HG03280 (cell line): ENCODE measurements around the gene IFTAP.

ENCODE experiments used
- ATAC-seq: cut with Tn5 transposase; IDR thresholded peaks from one replicate; pipeline ENCODE4 v1.9.1; 2021; ENCODE audit warnings: mild to moderate bottlenecking, moderate library complexity; ENCODE audit not compliant: unreplicated experiment

IFTAP gene

DNA sequence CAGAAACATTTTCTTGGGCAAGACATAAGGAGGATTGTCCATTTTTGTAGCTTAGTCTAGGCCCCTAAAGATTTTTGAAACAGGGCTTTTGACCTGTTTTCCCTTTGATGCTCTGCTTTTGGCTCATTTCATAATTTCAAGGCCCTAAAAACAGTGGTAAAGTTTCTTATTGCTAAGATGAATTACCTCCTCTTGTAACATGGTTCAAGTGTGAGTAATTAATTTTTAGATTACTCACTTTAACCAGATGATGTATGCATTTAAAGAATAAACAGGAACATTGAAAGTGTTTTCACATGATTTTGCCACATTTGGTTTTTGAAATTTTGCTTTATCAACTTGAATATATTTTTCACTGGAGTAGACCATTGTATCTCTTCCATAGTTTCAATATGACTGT lies 2.6 kb downstream of the IFTAP start:
- no peak for ATAC-seq

DNA sequence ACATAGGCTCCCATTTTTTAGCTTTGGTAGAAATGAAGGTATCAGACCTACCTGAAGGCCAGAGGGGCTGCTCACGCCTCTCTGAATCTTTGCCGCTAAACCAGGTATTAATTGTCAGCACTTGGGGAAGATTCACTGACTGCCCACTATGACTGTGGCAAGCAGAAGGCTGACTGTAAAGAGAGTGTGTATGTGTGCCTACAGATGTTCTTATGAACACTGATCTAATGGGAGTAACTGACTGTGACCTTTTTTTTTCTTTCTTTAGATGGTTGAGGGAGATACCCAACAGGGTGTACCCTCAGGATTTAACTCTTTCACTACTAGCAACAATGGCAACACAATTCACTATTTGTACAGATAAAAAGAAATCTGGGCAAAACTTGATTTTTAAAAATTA lies 3.7 kb downstream of the IFTAP start, which contains the start of gene RAG2:
RAG2 (minus strand) TSS at position 186 of the 400 bp plus-strand sequence. CDS start 4,068 bp downstream, outside the sequence.
- ATAC-seq, result no peak

DNA sequence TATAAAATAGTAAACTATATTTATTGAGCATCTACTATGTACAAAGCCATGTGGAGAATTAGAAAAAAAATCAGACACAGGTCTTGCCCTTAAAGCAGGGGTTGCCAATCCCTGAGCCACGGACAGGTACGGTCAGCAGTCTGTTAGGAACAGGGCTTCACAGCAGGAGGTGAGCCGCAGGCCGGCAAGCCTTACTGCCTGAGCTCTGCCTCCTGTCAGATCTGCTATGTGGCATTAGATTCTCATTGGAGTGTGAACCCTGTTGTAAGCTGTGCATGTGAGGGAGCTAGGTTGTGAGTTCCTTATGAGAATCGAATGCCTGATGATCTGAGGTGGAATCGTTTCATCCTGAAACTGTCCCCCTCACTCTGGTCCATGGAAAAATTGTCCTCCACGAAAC lies 5.9 kb downstream of the IFTAP start:
- ATAC-seq, result no peak

DNA sequence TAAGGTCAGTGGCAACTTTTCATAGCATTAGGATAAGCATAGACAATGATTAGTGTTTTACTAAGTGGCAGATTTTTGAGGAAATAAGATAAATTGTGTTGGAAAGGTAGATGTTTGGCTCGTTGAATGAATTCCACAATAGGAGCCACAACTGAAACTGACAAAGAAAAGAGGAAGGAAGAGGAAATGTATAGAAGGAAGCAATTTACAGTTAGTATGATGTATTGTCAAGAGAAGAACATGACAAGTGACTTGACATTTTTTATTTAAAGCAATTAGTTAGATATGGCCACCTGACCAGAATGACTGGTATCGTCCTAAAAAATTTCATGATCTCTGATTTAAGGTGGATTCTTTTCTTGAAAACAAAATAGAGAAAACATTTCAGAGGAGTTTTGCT lies 6.9 kb downstream of the IFTAP start:
- no peak for ATAC-seq

DNA sequence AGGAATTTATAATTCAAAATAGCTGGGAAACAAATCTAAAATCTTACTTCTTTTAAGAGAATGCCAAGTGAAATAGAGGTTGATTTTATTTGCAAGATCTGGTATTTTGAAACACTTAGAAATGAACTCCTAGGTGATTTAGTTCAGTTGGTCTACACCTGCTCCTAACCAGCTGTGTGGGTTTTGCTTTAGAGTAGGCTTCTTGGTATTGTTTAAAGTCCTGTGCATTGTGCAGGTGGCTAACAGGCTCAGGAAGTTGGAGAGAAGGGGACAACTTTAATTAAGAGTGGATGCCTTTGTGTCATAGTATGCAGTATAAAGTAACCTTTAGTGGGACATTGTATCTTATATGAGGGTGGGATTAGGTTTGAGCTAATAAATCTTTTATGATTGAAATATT lies 7.8 kb downstream of the IFTAP start:
- ATAC-seq, result no peak

DNA sequence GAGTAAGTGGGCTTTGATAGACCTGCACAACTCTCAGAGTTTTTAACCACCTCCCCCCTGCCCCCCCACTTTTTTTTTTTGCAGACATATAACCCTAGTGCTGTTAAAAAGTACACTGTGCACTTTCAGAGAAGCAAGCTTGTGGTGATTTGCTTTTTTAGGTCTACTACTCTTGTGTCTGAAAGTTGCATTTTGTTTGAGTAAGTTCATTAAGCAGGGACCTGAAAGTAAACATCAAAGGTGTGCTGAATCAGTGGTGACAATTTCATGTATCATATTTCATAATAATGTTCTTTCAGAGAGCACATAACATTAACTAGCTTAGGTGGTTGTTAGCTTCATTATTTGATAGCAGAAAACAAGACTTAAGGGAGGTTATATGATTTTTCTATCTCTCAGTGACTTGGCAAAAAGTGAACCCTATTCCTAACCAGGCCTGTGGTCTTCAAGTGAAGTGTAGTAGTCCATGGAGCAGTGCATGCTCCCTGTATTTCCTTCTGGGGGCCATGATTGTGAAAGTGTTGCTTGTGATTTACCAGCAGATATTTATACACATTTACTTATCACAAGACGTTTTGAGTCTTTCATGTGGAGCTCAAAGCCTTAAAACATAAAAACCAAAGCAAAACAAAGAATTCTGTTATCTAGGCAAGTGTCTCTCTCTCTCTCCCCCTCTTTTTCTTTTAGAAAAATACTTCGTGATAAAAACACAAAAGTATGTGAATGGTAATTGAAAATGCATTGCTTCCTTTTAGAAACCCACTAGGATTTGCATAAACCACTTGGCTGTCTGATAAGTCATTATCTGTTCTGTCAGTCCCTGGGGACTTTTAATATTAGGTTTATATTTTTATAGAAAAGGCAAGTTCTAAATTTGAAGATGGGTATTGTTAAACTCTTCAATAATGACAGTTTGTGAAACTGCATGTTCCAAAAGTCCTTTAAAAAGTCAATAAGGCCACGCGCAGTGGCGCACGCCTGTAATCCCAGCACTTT lies 11.2 kb downstream of the IFTAP start:
- peak; percentile 56 for ATAC-seq

DNA sequence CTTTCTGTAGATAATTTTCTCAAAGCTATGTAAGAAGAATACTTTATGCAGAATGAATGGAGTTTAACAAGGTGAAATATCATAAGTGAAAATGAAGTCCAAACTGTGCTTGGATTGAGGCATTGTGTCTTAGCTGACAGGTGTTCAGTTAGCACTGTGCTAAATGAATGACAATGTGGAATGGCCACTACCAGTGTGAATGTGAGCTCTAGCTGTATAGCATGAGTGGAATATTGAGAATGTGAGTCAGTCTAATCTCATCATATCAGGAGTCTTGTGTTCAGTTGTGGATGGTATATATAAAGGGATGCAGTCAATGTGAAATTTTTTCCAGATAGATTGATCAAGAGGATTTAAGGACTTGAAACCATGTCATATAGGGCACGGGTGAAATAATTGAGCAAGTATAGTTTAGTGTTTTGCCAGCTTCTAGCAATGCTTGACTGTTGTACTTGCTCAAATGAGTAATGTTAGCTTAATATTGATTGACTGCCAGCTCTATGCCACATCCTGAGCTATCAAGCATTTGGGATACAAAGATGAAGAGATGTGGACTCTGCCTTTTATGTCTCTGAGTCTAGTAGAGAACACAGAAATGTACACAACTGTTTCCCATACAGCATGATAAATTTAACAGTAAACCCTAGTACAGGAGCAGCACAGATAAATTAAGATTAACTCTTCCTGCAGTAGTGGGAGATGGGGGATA lies 14.3 kb downstream of the IFTAP start:
- no peak for ATAC-seq

DNA sequence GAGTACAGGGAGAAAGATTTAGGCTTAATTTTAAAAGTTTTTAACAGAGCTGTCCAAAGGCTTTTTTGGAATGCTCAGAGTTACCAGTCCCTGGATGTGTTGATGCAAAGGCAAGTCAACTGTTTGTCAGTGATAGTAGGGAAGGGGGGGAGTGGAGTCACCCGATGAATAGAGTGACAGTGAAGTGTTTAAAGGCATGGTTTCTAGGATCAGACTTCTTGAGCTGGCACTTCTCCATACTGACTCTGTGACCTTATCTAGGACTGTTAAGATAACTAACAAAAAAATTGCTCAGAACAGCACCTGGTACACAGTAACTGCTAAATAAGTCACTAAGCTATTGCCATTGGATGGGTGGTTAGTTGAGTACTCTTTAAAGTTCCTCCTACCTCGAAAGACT lies 15.1 kb downstream of the IFTAP start:
- ATAC-seq, result no peak

DNA sequence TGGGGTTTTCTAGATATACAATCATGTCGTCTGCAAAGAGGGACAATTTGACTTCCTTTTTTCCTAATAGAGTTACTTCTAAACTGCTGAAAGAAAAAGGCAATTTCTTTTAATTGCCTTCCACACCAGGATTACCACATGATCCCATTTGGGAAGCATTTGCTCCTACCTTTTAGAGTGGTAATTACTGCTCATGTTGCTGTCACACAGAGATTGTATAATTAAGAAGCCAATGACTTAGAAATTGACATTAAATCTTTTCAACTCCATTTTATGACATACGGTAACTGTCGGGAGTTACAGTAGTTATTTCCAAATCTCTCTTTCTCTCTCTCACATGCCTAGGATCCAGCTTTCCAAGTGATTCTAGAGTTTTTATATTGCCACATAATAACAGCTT lies 21.5 kb downstream of the IFTAP start:
- no peak for ATAC-seq

DNA sequence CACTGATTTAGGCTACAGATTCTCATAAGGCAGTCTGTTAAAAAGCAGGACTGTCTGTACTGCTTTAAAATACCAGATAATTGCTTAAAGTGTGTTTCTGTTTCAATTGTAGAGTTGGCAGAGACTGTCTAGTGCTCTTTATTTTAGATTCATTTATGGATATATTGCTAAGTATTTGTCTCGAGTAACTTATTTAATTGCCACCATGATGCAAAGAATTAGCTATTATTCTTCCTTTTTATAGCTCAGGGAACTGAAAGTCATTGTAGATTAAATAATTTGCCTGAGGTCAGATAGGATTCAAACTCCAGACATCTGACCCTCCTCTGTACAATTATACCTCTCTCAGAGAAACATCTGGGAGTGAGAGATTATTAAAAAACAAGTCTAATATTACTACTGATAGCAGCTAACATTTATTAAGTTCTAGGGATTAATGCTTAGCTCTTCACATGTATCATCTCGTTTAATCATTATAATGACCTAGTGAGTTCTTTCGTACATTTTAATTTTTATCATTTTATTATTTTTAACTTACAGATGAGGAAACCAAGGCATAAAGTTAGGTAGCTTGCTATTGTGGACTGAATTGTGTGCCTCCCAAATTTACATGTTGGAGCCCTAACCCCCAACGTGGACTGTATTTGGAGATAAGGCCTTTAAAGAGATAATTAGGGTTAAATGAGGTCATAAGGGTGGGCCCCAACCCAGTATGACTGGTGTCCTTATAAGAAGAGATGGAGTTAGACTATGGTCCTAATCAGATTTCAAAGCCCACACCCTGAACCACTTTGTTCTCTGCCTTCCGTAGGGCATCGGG lies 23.5 kb downstream of the IFTAP start:
- ATAC-seq, result no peak

DNA sequence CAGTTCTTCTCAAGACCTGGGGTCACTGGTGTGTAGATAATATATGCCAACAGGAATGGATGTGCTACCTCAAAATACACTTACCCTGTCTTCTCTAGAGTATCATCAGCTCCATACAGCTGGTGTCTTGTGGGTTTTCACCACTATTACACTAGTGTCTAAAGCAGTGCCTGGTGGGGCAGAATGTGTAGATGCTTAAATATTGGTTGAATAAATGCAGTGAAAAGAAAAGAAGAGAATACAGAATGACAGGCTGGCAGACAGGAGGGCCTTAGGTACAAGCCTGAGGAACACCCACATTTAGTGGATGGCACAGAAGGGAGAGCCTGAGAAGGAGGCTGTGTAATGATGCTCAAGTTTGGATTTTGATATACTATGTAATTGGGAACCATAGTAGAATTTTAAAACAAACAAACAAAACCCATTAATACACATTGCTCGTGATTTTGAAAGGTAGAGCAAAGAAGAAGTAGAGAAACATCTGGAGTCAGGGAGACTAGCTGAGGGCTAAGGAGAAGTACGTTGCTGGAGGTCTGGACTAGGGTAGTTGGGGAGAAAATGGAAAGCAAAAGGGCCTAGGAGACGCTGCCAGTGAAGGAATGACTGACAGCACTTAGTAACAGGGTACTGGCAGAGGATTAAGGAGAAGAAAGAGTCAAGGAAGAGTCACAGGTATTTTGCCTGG lies 24.2 kb downstream of the IFTAP start:
- ATAC-seq, result no peak

DNA sequence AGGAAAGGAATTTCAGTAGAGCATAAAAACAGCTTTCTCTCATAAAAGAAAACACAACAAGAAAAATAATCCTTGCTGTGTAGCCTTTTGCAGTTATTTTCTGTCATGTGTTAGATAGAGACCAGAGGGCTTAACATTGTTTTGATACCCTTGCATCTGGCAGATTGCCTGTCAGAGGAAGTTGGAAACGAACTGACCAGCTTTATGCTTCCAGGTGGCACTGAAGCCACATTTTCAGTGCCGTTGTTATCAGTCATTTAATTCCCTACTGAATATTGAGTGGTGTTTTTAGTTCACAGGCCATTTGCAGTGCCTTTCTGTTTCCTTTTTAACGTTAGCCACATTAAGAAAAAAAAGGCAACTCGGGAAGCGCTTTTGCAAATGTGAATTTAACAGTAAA lies 25.2 kb downstream of the IFTAP start:
- ATAC-seq, result no peak

DNA sequence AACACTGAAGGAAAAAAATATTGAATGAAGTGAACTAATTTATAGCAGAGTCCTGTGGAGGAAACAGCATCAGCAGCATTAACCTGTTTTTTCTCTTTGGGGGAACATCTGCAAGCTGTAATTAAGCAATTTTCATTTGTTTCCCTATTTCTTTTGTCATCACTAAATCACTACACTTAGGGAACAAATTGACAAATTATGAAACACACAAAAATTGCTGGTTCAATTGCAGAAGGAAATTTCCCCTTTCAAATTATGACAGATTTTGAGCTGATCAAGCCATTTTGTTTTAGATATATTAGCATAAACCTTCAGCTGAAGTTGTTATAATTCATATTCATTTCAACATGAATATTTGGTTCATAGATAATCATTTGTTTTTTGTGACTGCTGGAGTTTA lies 25.9 kb downstream of the IFTAP start:
- ATAC-seq, result no peak

DNA sequence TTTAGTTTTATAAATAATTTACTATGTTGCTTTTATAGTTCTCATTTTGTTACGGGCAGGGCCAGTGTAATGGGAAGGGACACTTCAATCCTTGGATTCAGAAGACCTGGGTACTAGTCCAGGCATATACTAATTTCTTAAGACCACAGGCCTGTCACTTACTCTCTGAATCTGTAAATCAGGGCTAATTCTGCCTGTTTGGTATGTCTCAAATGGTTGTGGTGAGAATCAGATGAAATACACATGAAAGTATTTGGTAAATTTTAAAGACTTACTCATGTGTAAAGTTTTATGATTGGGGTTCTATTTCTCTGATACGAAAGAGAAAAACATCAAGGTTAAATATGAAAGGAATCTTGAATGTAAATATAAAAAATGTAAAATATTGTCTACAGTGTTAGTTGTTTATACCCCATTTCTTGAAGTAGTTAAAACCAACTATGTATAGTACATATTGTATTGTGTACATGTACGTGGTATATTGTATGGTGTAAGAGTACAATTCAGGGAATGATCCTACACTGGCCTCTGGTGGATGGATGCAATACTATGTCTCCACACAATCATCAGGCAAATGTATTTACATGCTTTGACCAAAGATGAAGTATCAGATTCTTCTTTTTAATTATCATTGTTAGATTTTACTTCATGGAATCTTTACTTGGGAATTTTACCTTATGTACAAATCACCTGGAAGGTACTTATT lies 28.3 kb downstream of the IFTAP start:
- peak; percentile 66 for ATAC-seq

DNA sequence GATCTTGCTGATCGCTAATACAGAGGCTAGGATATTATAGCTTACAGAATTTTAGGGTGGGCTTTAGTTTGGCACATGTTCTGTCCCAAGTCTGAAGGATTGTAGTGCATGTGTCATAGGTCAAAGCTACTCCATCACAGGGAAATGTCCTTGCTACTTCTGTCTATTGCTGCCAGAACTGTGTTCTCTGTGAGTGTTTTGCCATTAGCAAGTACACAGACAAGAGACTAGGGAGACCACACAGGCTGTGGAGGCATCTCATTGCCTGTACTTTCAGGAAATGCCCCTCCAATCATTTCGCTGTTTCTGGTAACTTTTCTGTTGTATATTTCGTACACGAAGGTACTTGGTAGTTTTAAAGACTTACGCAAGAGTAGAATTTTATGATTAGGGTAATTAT lies 29.2 kb downstream of the IFTAP start:
- no peak for ATAC-seq

DNA sequence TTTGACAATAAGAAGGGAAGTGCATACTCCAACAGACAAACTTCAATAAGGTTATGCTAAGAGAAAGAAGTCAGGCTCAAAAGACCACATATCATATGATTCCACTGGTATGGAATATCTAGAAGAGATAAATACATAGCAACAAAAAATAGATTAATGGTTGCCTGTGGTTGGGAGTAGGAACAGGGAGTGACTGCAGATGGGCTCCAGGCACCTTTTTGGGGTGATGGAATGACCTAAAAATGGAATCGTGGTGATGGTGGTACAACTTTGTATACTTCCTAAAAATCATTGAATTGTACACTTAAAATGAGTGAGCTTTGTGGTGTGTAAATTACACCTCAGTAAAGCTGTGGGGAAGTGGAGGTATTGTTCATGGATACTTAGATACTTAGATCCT lies 32.7 kb downstream of the IFTAP start:
- no peak for ATAC-seq

DNA sequence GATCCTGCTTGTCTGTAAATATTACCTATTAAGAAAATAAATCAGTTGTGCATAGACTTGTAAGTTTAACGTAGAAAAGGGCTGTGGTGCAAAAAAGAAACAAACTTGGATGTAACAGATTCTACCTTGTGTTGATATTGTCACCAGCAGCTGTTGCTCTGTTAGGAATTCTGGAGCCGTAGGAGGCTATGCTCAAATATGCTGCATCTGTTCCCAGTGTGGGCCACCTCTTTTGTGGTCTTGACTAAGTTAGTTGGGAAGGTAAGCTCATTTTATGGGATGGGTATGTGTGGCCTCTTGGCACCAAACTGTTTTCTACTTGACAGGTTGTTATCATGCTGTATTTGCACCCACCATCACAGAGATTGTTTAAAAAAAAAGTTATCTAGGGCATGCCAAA lies 33.2 kb downstream of the IFTAP start:
- no peak for ATAC-seq

DNA sequence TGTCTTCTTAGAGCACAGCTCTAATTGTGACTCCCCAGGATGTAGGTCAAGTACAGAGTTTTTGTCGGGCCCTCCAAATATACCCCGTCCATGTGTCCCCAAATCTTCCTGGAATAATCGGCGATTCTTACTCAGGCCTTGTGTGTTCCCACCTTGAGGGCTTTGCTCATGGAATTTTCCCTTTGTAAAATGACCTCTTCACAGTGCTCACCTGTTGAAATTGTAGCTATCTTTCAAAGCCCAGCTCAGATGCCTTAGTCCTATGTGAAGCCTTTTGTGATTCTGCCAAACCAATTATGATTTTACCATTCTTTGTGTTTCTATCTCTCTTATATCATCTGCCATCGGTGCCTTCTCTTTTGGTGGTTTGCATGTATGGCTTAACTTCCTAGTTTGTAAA lies 33.8 kb downstream of the IFTAP start:
- ATAC-seq, result no peak

DNA sequence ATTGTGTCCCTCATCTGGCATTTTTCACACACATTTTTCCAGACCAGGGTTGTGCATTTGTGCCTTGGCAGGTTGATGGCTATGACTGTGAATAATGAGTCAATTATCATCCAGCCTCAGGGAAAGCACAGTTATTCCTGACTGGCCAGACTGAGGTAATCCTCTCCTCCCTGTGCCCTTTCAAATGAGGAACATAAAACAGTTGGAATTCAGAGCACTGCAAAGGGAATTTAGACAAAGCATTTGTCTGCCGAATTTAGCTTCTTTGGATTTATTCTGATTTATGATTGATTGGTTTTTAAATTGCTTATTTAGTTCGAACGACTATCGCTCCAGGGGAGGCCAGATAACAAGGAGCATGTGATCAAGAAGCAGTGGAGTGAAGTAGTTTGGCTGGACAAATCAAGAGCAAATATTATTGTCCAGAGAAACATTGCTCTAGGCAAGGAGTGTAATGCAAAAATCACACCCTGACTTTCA lies 34.5 kb downstream of the IFTAP start:
- no peak for ATAC-seq

DNA sequence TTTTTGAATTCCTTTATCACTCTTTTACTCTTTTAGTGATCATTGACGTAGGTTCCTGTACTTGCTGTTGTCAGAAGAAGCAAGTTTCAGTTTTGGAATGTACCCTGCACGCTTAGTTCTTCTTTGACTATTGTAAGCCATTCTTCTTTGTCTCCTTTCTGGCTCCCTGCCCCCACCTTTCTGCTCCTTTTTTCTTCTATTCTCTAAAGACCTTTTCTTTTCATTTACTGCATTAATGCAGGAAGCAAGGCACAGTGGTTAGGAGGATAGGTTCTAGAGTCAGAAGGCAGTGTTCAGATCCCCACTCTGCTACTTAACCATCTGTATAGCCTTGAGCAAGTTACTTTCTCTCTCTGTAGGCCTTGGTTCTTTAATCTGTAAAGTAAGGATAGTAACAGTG lies 37.5 kb downstream of the IFTAP start:
- peak; percentile 98 for ATAC-seq
